GM08714 (cell line): ENCODE results near the gene LSAMP.

Experiments used
- H3K4me3 ChIP-seq: fragments of 200-500 bp; sonication (Bioruptor generic); 2 replicates; pipeline ENCODE4 v1.5.1; 2014; ENCODE audit warnings: mild to moderate bottlenecking, low read length, inconsistent platforms
- ZNF274 ChIP-seq: IDR thresholded peaks from 2 replicates; pipeline ENCODE4 v1.6.1; 2012; ENCODE audit warnings: mild to moderate bottlenecking, low read depth, low read length

LSAMP gene

GRCh38 chr3:116265976-116266584, 179.2 kb downstream of the LSAMP start:
- TF ChIP-seq ZNF274 = no peak
- H3K4me3 ChIP-seq = no peak overlapping the region

GRCh38 chr3:116265320-116265695, 180.0 kb downstream of the LSAMP start:
- TF ChIP-seq ZNF274 = no peak

GRCh38 chr3:116264546-116265319, 180.6 kb downstream of the LSAMP start:
- no peak for TF ChIP-seq ZNF274
- H3K4me3 ChIP-seq = no peak overlapping the region

More at GRCh38 chr3:116265320-116265695, 180.0 kb downstream of the LSAMP start:
- no peak overlapping the region for H3K4me3 ChIP-seq

- no peak for TF ChIP-seq ZNF274
- H3K4me3 ChIP-seq = no peak overlapping the region
These were observed 181.3 kb downstream of the LSAMP start for GRCh38 chr3:116263842-116264545.

GRCh38 chr3:116260491-116260890, 184.8 kb downstream of the LSAMP start:
- no peak for TF ChIP-seq ZNF274
- no peak overlapping the region for H3K4me3 ChIP-seq

- H3K4me3 ChIP-seq = no peak overlapping the region
- no peak for TF ChIP-seq ZNF274
These were observed 185.3 kb downstream of the LSAMP start for GRCh38 chr3:116259984-116260383.

- TF ChIP-seq ZNF274 = no peak
- no peak overlapping the region for H3K4me3 ChIP-seq
These were observed 188.3 kb downstream of the LSAMP start for GRCh38 chr3:116256843-116257485.

- H3K4me3 ChIP-seq = no peak overlapping the region
- TF ChIP-seq ZNF274 = no peak
These were observed 190.7 kb downstream of the LSAMP start for GRCh38 chr3:116254541-116254940.

GRCh38 chr3:116253511-116253910, 191.8 kb downstream of the LSAMP start:
- TF ChIP-seq ZNF274 = no peak
- no peak overlapping the region for H3K4me3 ChIP-seq

GRCh38 chr3:116247605-116248004, 197.7 kb downstream of the LSAMP start:
- H3K4me3 ChIP-seq = no peak overlapping the region
- no peak for TF ChIP-seq ZNF274

GRCh38 chr3:116246406-116246980, 198.8 kb downstream of the LSAMP start:
- no peak for TF ChIP-seq ZNF274

GRCh38 chr3:116242825-116243224, 202.5 kb downstream of the LSAMP start:
- no peak overlapping the region for H3K4me3 ChIP-seq
- TF ChIP-seq ZNF274 = no peak

More at GRCh38 chr3:116246406-116246980, 198.8 kb downstream of the LSAMP start:
- H3K4me3 ChIP-seq = no peak overlapping the region

GRCh38 chr3:116241677-116242076, 203.6 kb downstream of the LSAMP start:
- TF ChIP-seq ZNF274 = no peak
- no peak overlapping the region for H3K4me3 ChIP-seq

- no peak for TF ChIP-seq ZNF274
- H3K4me3 ChIP-seq = no peak overlapping the region
These were observed 205.0 kb downstream of the LSAMP start for GRCh38 chr3:116240261-116240660.
